Prostate gland (tissue), 2 donors: ENCODE data around the gene ADRA2A.

Experiments used
- POLR2A ChIP-seq: fragments of 450-650 bp; IDR thresholded peaks from one replicate; pipeline ENCODE4 v1.6.1; 2016; ENCODE audit warnings: antibody characterized with exemption, mild to moderate bottlenecking
- TF ChIP-seq, protein P1 (sequence below), 4 experiments: fragments of 200-600 bp in 2 of 4; fragments of 450-650 bp in 2 of 4; sonication (generic) in 2 of 4; IDR thresholded peaks; 1 replicate in 3 of 4; 2 replicates in 1 of 4; pipeline ENCODE4 v1.5.1; 2016 to 2019; ENCODE audit warnings: antibody characterized with exemption in 4 of 4, mild to moderate bottlenecking in 2 of 4, moderate library complexity in 2 of 4

DNA sequence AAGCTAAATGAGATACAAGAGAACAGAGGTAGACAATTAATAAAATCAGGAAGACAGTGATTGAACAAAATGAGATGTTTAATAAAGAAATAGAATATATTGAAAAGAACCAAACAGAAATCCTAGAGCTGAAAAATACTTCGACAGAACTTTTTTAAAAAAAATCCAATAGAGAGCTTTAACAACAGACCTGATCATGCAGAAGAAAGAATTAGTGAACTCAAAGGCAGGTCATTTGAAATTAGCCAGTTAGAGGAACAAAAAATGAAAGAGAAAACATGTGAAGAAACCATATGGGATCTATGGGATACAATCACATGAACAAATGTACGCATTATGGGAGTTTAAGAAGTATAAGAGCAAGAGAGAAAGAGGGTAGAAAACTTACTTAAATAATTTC lies 37.3 kb upstream of the ADRA2A start:
- TF ChIP-seq, protein P1, sequence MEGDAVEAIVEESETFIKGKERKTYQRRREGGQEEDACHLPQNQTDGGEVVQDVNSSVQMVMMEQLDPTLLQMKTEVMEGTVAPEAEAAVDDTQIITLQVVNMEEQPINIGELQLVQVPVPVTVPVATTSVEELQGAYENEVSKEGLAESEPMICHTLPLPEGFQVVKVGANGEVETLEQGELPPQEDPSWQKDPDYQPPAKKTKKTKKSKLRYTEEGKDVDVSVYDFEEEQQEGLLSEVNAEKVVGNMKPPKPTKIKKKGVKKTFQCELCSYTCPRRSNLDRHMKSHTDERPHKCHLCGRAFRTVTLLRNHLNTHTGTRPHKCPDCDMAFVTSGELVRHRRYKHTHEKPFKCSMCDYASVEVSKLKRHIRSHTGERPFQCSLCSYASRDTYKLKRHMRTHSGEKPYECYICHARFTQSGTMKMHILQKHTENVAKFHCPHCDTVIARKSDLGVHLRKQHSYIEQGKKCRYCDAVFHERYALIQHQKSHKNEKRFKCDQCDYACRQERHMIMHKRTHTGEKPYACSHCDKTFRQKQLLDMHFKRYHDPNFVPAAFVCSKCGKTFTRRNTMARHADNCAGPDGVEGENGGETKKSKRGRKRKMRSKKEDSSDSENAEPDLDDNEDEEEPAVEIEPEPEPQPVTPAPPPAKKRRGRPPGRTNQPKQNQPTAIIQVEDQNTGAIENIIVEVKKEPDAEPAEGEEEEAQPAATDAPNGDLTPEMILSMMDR (IDR thresholded peaks at IDR 0.05), result no peak
- no peak for TF ChIP-seq POLR2A
